Peyer's patch (tissue), 4 donors: Measurements from ENCODE around the gene WASL. TPM values are rescaled to one million over a fixed set of nuclear protein-coding genes. Genes with fewer than 3 reads are reported as not detected.

ENCODE experiments used
- DNase-seq, 3 donors: peaks; one replicate each; pipeline ENCODE4 v3.0.0-alpha.2; 2017 to 2019
- H3K27ac ChIP-seq, 4 donors: fragments of 200-600 bp; sonication (generic); one replicate each; pipeline ENCODE4 v1.5.1; 2016 to 2019
- H3K27me3 ChIP-seq, 2 donors: fragments of 200-600 bp; sonication (generic); one replicate each; pipeline ENCODE4 v1.5.1; 2019
- H3K36me3 ChIP-seq, 3 donors: fragments of 200-600 bp; sonication (generic); one replicate each; pipeline ENCODE4 v1.5.1; 2016 to 2019
- H3K4me1 ChIP-seq, 4 donors: fragments of 200-600 bp; sonication (generic); one replicate each; pipeline ENCODE4 v1.5.1; 2016 to 2019
- H3K4me3 ChIP-seq, 4 donors: fragments of 200-600 bp; sonication (generic); 1 replicate in 3 of 4; 2 replicates in 1 of 4; pipeline ENCODE4 v1.5.1; 2016 to 2019; ENCODE audit warnings: mild to moderate bottlenecking in 1 of 4
- H3K9me3 ChIP-seq, 4 donors: fragments of 200-600 bp; sonication (generic); one replicate each; pipeline ENCODE4 v1.5.1; 2016 to 2019; ENCODE audit warnings: mild to moderate bottlenecking in 1 of 4
- CTCF ChIP-seq, 6 experiments: fragments of 450-650 bp in 4 of 6; fragments of 200-600 bp in 2 of 6; sonication (generic) in 1 of 6; IDR thresholded peaks; one replicate each; pipeline ENCODE4 v1.5.1; 2017 to 2019; ENCODE audit warnings: antibody characterized with exemption in 6 of 6, mild to moderate bottlenecking in 3 of 6, moderate library complexity in 1 of 6
- POLR2A ChIP-seq, 2 donors: fragments of 450-650 bp; IDR thresholded peaks; one replicate each; pipeline ENCODE4 v1.5.1; 2017; ENCODE audit warnings: antibody characterized with exemption in 2 of 2, mild to moderate bottlenecking in 2 of 2, moderate library complexity in 2 of 2
- total RNA-seq, 4 donors: library from RNA; depleted of rRNA; stranded (reverse); fragments of >200 nt; gene quantifications; one replicate each; pipeline ENCODE4 v1.1.0, GENCODE V29; 2016

WASL gene
- total RNA-seq, 4 donors from 2014 or later = 33.8 to 60.2 (median 51.5) TPM

- no peaks in the 10 kb centered on the region for H3K27me3 ChIP-seq
- peaks cover 0 to 7% (median 0%) of the 10 kb centered on the region in 4 donors for H3K4me1 ChIP-seq
- H3K4me3 ChIP-seq = no peak overlapping the region
- no peaks in the 10 kb centered on the region for H3K36me3 ChIP-seq
- TF ChIP-seq POLR2A (IDR thresholded peaks at IDR 0.05) = no peak
- TF ChIP-seq CTCF (IDR thresholded peaks at IDR 0.05) = no peak
- no peaks in the 10 kb centered on the region for H3K9me3 ChIP-seq
- no peak for DNase-seq
- H3K27ac ChIP-seq = no peak overlapping the region
Measured at GRCh38 chr7:123754271-123754871, 5.6 kb upstream of the WASL start.

GRCh38 chr7:123752534-123752933, 3.7 kb upstream of the WASL start:
- Histone ChIP-seq H3K4me1 (peaks cover 0 to 7% (median 0%) of the 10 kb centered on the region in 4 donors), H3K36me3 (no peaks in the 10 kb centered on the region)
- no peak for TF ChIP-seq CTCF (IDR thresholded peaks at IDR 0.05)
- no peak for TF ChIP-seq POLR2A (IDR thresholded peaks at IDR 0.05)

GRCh38 chr7:123751821-123752220, 3.0 kb upstream of the WASL start:
- Histone ChIP-seq H3K36me3 (no peaks in the 10 kb centered on the region), H3K4me3 (no peak overlapping the region), H3K27ac (no peak overlapping the region), H3K27me3 (no peaks in the 10 kb centered on the region), H3K4me1 (peaks cover 0 to 12% (median 2%) of the 10 kb centered on the region in 4 donors), H3K9me3 (no peaks in the 10 kb centered on the region)
- no peak for DNase-seq
- no peak for TF ChIP-seq CTCF (IDR thresholded peaks at IDR 0.05)
- TF ChIP-seq POLR2A (IDR thresholded peaks at IDR 0.05) = no peak

More at GRCh38 chr7:123752534-123752933, 3.7 kb upstream of the WASL start:
- Histone ChIP-seq H3K9me3 (no peaks in the 10 kb centered on the region), H3K4me3 (no peak overlapping the region), H3K27ac (no peak overlapping the region), H3K27me3 (no peaks in the 10 kb centered on the region)
- DNase-seq = no peak

- Histone ChIP-seq H3K4me3 (peak overlapping the region in 2 of 4 donors; percentile 74 to 92), H3K27me3 (no peaks in the 10 kb centered on the region), H3K27ac (peak overlapping the region in 2 of 4 donors; percentile 40 to 96), H3K9me3 (no peaks in the 10 kb centered on the region), H3K4me1 (peaks cover 0 to 22% (median 8%) of the 10 kb centered on the region in 4 donors), H3K36me3 (no peaks in the 10 kb centered on the region)
- DNase-seq = no peak
- TF ChIP-seq POLR2A (IDR thresholded peaks at IDR 0.05) = no peak
- no peak for TF ChIP-seq CTCF (IDR thresholded peaks at IDR 0.05)
Measured at GRCh38 chr7:123750389-123751230, 1.8 kb upstream of the WASL start.

GRCh38 chr7:123749537-123749857, 694 bp upstream of the WASL start:
- no peaks in the 10 kb centered on the region for H3K27me3 ChIP-seq
- no peaks in the 10 kb centered on the region for H3K36me3 ChIP-seq
- no peaks in the 10 kb centered on the region for H3K9me3 ChIP-seq
- H3K27ac ChIP-seq = peak overlapping the region; percentile 90 to 99 (median 96)
- peaks cover 0 to 32% (median 8%) of the 10 kb centered on the region in 4 donors for H3K4me1 ChIP-seq
- peak in 1 of 3 donors; percentile 39 for DNase-seq
- peak overlapping the region; percentile 73 to 92 (median 80) for H3K4me3 ChIP-seq
- peak in 3 of 6 experiments; percentile 11 to 38 (median 23) for TF ChIP-seq CTCF (IDR thresholded peaks at IDR 0.05)
- no peak for TF ChIP-seq POLR2A (IDR thresholded peaks at IDR 0.05)
